Measurements from ENCODE around the gene PHACTR2. TPM values are rescaled to one million over a fixed set of nuclear protein-coding genes. Genes with fewer than 3 reads are reported as not detected.

The PHACTR2 gene
- total and polyA plus RNA-seq, 10 of the 15 experiments (the other 5 are each of a cell fraction or from before 2014, with no cell fraction given) = 1.4 to 19.1 (median 5.3) TPM

DNA sequence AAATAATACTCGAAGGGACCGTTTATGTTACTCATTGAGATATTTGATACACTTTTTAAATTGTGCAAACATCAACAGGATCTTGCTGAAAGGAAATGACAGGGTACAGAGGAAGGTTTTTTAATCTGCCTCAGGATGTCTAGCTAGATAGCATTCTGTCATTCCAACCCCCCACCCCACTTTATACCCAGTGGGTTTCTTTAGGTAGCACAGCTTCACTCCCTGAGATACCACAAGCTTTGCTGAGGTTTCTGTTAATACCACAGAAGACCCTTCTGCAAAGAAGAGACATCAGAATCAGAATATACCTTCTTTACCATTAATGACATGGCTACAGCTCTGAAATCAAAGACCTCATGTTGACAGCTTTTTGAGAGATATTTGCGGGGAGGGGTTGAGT is 1.3 kb downstream of the PHACTR2 start (continued):
- TF ChIP-seq RCOR1 (conservative IDR thresholded peaks at IDR 0.05; ENCODE audit: low read depth, low read length) = no peak
- TF ChIP-seq HCFC1 (IDR thresholded peaks at IDR 0.05; ENCODE audit: low read length) = no peak

DNA sequence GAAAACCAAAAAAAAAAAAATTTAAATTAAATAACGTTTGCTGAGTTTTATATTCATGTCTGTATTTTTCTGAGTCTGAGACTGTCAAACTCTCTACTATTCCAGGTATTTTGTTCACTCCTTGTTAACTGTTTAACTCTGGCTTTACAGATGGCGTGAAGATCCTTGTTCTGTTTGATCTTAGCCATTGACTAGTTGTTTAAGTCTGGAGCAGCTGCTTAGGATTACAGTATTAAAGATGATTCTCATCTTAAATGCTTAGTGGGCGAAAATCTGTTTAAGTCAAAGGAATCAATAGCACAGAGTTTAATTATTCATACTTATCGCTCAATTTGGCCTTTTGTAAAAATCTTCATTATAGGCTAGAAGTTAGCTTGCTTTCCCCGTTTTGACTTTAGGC is 2.4 kb downstream of the PHACTR2 start:
- FAIRE-seq = no peak
- H3K27me3 ChIP-seq (replicated peaks in 1 of 2; ENCODE audit: control insufficient read depth in 2 of 2, insufficient read depth in 2 of 2, low read length in 1 of 2) = peaks cover 3 to 14% of the 10 kb centered on the region in 2 experiments; a peak in 2 of 4 replicates
- BruUV-seq (replicated peaks) = no TSS peak
- no peaks in the 10 kb centered on the region for H3K36me3 ChIP-seq (ENCODE audit: control insufficient read depth in 2 of 2, insufficient read depth in 2 of 2, low read length in 1 of 2)
- no peaks in the 10 kb centered on the region for H3K79me2 ChIP-seq (ENCODE audit: control insufficient read depth, insufficient read depth, low read length)
- H4K20me1 ChIP-seq (ENCODE audit: control insufficient read depth, insufficient read depth) = no peaks in the 10 kb centered on the region
- H3K9ac ChIP-seq (ENCODE audit: control insufficient read depth, insufficient read depth, low read length) = no peak overlapping the region
- ChIA-PET CTCF (no interaction called here), POLR2A (no interaction called here), RAD21 (ENCODE audit: unreplicated experiment) (no interaction called here), SMC1A (ENCODE audit: uncharacterized antibody, unreplicated experiment) (no interaction called here)
- H3K9me3 ChIP-seq (replicated peaks; ENCODE audit: control insufficient read depth, insufficient read depth, low read length) = no peaks in the 10 kb centered on the region
- no peaks in the 10 kb centered on the region for H3K4me1 ChIP-seq (ENCODE audit: control insufficient read depth, insufficient read depth, low read length)
- TF ChIP-seq BACH1 (IDR thresholded peaks at IDR 0.05; ENCODE audit: borderline replicate concordance) (no peak), SPI1 (IDR thresholded peaks at IDR 0.05; ENCODE audit: borderline replicate concordance, insufficient read depth, low read depth, low read length) (no peak), NFXL1 (IDR thresholded peaks at IDR 0.05; ENCODE audit: borderline replicate concordance) (no peak), CEBPB (IDR thresholded peaks at IDR 0.05; ENCODE audit: borderline replicate concordance in 1 of 2, low read depth in 2 of 2, low read length in 2 of 2) (no peak), SIN3A (IDR thresholded peaks at IDR 0.05; ENCODE audit: low read depth, low read length) (no peak), PAX5 (IDR thresholded peaks at IDR 0.05; ENCODE audit: borderline replicate concordance, low read depth, low read length) (no peak), STAT1 (conservative IDR thresholded peaks at IDR 0.05) (no peak), FOS (IDR thresholded peaks at IDR 0.05; ENCODE audit: borderline replicate concordance, extremely low read depth, insufficient read length) (no peak), POLR2A (IDR thresholded peaks at IDR 0.05; ENCODE audit: low read depth, low read length) (no peak), CBX5 (IDR thresholded peaks at IDR 0.05; ENCODE audit: low read depth) (no peak), ZZZ3 (IDR thresholded peaks at IDR 0.05; ENCODE audit: control insufficient read depth, insufficient read length, low read depth) (no peak), NR2C2 (IDR thresholded peaks at IDR 0.05; ENCODE audit: borderline replicate concordance, control insufficient read depth, insufficient read length, low read depth) (no peak)
- TF ChIP-seq, protein P1, sequence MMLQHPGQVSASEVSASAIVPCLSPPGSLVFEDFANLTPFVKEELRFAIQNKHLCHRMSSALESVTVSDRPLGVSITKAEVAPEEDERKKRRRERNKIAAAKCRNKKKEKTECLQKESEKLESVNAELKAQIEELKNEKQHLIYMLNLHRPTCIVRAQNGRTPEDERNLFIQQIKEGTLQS (IDR thresholded peaks at IDR 0.05; ENCODE audit: borderline replicate concordance, extremely low read depth, low read depth, low read length) = no peak
- TF ChIP-seq, protein P2, sequence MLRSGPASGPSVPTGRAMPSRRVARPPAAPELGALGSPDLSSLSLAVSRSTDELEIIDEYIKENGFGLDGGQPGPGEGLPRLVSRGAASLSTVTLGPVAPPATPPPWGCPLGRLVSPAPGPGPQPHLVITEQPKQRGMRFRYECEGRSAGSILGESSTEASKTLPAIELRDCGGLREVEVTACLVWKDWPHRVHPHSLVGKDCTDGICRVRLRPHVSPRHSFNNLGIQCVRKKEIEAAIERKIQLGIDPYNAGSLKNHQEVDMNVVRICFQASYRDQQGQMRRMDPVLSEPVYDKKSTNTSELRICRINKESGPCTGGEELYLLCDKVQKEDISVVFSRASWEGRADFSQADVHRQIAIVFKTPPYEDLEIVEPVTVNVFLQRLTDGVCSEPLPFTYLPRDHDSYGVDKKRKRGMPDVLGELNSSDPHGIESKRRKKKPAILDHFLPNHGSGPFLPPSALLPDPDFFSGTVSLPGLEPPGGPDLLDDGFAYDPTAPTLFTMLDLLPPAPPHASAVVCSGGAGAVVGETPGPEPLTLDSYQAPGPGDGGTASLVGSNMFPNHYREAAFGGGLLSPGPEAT (IDR thresholded peaks at IDR 0.05; ENCODE audit: low read depth) = no peak
- no peak overlapping the region for H3K27ac ChIP-seq (ENCODE audit: control insufficient read depth, insufficient read depth)
- DNase-seq (ENCODE audit: low read depth, low spot score) = no peak
- 58% methylated on average over 5 of the region's 5 CpGs for WGBS (ENCODE audit: insufficient coverage, insufficient replicate concordance, low lambda C conversion rate, missing lambda C conversion rate)
- in situ Hi-C loops (cut with MboI) = no loop called here
- ATAC-seq = no peak
- no peak overlapping the region for H3K4me3 ChIP-seq
- H3K4me2 ChIP-seq (ENCODE audit: control insufficient read depth, insufficient read depth) = no peak overlapping the region
- intact Hi-C loops (cut with micrococcal nuclease; ENCODE audit: unreplicated experiment) = no loop called here
- no peak overlapping the region for H2AFZ ChIP-seq (ENCODE audit: control insufficient read depth, low read depth, low read length)
